Ishikawa (cell line): ENCODE data around the gene C3orf52.

ENCODE experiments used
- CEBPB ChIP-seq: IDR thresholded peaks from 2 replicates; pipeline ENCODE4 v1.6.1; 2012
- EP300 ChIP-seq: IDR thresholded peaks from 2 replicates; pipeline ENCODE4 v1.6.1; 2012; ENCODE audit warnings: borderline replicate concordance
- FOXM1 ChIP-seq: IDR thresholded peaks from 2 replicates; pipeline ENCODE4 v1.6.1; 2012; ENCODE audit warnings: low read depth, borderline replicate concordance
- MAX ChIP-seq: IDR thresholded peaks from 2 replicates; pipeline ENCODE4 v1.6.1; 2012
- REST ChIP-seq: IDR thresholded peaks from 2 replicates; pipeline ENCODE4 v1.6.1; 2012; ENCODE audit warnings: low read depth, mild to moderate bottlenecking
- TAF1 ChIP-seq: IDR thresholded peaks from 2 replicates; pipeline ENCODE4 v1.6.1; 2012; ENCODE audit warnings: low read depth, mild to moderate bottlenecking
- TEAD4 ChIP-seq: IDR thresholded peaks from 2 replicates; pipeline ENCODE4 v1.6.1; 2012
- USF1 ChIP-seq: IDR thresholded peaks from 2 replicates; pipeline ENCODE4 v1.6.1; 2012

GRCh38 chr3:112095731-112096130 lies 9.5 kb downstream of the C3orf52 start:
- TF ChIP-seq TAF1 (no peak), TEAD4 (no peak), MAX (no peak), USF1 (no peak), CEBPB (no peak), REST (no peak), EP300 (no peak), FOXM1 (no peak)
